HG03060 (cell line): ENCODE data around the gene PLBD2.

Experiments used
- ATAC-seq: cut with Tn5 transposase; IDR thresholded peaks from one replicate; pipeline ENCODE4 v1.9.1; 2021; ENCODE audit warnings: low read depth, moderate number of reproducible peaks; ENCODE audit not compliant: unreplicated experiment

PLBD2 gene

DNA sequence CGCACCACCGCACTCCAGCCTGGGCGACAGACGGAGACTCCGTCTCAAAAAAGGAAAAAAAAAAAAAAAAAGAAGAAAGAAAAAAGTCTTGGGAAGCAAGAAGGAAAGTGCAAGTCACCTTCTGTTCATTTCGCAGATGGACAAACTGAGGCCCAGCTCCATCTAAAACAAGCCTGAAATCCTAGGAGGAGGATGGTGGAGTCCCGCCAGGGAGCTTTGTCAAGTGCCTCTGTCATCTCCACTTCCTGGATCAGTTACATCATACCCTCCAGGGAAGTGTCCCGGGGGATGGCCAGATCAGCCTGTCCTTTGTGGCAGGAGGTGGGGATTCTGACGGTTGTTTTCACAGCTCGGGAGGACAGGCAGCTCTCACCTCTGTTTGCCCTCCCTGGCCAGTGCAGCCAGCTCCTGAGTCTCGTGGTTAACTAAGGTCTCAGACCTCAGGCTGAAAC lies 55.1 kb downstream of the PLBD2 start:
- ATAC-seq: no peak

DNA sequence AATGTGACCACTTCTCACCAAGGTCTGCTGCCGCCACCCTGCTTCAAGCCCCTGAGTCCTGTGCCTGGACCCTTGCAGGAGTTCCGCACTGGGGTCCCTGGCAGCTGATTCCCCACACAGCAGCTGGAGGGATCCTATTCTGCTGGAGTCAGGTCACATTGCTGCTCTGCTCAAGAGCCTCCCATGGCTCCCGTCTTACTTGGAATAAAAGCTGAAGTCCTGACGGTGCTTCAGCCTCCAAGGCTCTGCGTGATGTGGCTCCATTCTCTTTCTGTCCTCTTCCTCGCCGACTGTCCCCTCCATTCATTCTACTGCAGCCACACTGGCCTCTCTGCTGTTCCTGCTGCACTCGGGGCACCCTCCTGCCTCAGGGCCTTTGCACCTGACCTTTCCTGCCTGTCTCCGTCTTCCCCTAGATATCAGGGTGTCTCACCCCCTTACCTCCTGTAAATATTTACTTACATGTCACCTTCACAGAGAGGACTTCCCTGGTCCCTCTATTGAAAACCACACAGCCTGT lies 56.2 kb downstream of the PLBD2 start:
- ATAC-seq: no peak

DNA sequence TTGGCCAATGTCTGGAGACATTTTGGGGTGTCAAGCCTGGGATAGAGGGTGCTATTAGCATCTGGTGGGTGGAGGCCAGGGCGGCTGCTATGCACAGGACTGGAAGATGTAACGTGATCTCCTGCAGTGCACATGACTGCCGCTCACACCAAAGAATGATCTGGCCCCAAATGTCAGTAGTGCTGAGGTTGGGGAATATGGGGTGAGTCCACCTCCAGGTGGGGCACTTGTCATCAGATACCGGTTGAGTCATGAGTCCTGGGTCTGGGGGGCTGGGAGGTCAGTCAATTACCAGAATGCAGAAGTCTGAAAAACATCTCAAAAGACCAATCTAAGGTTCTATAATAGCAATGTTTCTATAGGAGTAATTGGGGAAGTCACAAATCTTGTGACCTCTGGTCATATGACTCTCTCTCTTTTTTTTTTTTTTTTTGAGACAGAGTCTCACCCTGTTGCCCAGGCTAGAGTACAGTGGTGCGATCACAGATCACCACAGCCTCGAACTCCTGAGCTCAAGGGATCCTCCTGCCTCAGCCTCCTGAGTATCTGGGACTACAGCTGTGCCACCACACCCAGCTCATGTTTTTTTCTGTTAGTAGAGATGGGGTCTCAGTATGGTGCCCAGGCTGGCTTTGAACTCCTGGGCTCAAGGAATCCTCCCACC lies 57.8 kb downstream of the PLBD2 start:
- ATAC-seq: no peak

DNA sequence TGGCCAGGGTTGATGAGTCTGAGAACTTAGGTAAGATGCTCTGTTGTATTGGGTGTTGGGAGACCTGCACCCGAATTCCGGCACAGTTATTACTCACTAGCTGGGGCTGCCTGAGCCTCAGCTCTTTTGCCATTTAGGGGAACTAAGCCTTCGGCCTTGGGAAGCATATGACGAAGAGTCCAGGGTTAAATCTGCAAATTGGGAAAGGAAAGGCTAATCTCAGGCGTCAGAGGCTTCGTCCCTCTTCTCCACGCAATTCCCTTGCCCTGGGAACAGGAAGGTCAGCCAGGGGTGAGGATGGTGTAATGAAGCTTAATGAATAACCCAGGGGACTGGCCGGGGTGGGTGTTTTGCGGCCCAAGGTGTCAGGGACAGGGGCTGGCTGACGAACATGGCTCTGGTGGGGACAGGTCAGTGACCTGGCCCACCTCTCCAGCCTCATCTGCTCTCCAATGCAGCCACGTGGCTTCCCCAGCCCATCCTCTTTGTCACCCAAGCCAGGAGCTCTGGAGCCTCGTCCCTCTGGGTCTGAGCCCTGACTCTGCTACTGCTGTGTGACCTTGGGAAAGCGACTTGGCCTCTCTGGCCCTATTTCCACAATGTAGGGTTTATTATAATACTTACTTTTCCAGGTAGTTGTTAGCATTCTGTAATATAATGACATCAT lies 60.0 kb downstream of the PLBD2 start:
- ATAC-seq: no peak

DNA sequence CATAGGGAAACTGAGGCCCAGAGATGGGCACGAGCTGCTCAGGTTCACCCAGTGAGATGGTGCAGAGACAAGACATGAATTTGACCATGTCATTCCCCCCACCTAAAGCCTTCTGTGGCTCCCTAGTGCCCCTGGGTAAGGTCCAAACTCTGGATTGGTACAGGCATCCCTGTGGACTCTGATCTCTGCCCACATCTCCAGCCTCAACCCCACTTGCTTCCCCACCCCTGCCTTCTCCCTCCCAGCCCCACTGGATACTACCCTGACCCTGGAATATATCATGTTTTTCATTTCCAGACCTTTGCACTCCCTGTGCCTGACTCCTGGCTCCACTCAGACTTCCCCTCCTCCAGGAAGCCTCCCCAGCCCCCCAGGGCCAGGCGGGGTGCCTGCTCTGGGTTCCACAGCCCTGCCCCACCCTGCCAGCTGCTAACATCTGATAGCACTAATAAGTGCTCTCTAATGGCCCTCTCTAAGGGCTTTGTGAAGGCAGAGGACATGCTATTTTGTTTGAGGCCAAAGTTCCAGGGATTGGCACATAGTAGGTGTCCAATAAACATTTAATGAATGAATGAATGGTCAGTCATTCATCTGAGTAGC lies 62.7 kb downstream of the PLBD2 start:
- ATAC-seq: no peak

DNA sequence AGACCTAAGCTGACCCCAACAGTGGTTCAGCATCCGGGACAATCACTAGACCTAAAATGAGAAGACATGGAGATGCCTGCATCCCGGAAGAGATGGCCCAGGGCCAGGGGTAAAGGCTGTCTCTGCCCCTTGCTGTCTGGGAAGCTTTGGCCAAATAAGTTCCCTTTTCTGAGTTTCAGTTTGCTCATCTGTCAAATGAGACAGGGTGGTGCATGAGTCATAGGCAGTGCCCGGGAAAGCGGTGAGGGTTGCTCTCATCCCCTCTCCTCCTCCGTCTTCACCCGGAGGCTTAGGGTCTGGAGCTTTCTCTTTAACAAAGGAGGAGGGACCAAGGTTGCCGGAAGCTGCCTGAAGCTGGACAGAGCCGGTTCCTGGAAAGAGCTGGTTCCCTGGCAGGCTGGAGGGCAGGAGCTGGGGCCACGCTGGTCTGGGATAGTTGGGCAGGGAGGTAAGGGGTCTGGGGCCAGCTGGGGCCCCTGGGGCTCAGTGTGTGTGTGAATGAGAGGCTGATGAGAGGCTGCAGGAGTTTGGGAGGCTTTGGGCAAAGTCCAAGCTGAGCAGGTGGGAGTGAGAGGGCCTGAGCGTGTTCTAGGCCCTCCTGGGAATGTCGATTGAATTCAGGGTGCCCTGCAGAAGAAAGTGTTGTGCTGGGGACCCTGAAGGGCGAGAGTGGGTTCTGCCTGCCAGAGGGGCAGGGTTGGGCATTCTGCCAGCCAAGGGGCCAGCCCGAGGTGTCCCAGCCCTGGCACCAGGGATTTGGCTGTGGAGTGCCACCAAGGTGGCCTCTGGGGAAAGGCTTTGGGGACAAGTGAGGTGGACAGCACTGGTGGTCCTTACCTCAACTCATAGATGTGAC lies 63.9 kb downstream of the PLBD2 start, which contains the start of gene SDSL:
Gene SDSL (plus strand): TSS at position 351 of the 856 bp plus-strand sequence. CDS start 5,603 bp downstream, outside the sequence.
- peak; percentile 84 for ATAC-seq

DNA sequence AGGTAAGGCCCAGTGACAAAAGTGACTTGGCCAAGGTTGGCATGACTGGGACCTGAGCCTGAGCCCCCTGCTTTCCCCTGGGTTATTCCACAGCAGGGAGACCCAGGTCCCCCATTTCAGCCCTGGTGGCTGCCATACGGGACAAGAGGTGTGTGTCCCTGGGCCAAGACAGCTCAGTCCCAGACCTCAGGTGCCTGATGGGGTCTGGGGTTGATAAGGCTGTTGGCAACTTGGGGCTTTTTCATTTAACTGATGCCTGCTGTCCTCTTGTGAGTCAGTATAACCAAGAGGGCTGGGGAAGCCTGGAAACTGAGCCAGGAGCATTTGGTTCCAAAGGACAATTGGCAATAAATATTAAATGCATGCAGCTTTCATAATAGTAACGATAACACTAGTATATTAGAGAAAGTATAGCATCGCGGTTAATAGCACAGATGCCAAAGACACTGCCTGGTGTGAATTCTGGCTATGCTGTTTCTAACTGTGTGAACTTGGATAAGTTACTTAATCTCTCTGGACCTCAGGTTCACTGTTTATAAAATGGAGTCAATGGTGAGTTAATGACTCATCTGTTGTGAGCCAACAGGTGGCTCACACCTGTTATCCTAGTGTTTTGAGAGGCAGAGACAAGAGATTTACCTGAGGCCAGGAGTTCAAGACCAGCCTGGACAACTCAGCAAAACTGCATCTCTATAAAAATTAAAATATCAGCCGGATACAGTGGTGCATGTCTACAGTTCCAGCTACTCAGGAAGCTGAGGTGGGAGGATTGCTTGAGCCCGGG lies 64.7 kb downstream of the PLBD2 start:
- no peak for ATAC-seq

DNA sequence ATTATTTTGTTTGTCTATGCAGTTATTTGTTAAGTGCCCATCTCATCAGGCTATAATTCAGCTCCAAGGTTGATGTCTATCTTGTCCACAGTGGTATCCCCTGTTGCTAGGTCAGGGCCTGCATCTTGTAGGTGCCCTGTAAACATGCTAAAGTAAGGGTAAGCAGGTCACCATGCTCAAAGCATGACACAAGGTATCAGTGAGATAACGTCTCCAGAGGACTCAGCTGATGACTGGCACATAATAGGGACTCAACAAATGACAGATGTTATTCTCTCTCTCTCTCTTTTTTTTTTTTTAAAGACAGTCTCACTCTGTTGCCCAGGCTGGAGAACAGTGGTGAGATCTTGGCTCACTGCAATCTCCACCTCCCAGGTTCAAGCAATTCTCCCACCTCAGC lies 66.1 kb downstream of the PLBD2 start:
- ATAC-seq: no peak

DNA sequence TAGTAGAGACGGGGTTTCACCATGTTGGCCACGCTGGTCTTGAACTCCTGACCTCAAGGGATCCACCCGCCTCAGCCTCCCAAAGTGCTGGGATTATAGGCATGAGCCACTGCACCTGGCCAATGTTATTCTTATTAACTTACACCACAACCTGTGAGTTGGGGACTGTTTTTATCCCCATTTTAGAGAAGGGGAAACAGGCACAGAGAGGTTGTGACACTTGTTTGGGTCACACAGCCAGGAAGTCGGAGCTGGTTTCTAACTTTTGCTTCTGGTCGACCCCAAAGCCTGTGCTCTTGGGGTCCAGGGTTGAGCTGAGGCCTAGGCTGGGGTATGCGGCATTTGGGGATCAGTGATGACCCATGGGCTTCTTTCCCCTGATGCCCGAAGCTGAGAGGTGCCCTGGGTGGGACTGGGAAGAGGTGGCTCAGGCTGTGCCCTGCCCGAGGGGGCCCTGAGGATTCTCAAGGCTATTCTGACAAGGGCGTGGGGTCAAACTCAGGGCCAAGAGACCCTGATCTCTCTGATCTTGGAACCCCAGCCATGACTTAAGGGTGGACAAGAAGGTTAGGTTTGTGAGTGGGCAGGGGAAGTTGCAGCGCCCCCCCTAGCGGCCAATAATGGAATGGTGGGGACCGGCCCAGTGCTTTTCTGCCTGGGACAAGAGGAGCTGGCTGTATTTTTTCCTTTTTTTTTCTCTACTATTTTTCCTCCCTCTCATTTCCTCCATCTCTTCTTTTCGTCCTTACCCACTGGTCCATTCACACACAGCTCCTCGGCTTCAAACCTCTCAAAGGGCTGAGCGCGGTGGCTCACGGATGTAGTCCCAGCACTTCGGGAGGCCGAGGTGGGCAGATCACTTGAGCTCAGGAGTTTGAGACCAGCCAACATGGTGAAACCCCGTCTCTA lies 66.8 kb downstream of the PLBD2 start:
- ATAC-seq: no peak

DNA sequence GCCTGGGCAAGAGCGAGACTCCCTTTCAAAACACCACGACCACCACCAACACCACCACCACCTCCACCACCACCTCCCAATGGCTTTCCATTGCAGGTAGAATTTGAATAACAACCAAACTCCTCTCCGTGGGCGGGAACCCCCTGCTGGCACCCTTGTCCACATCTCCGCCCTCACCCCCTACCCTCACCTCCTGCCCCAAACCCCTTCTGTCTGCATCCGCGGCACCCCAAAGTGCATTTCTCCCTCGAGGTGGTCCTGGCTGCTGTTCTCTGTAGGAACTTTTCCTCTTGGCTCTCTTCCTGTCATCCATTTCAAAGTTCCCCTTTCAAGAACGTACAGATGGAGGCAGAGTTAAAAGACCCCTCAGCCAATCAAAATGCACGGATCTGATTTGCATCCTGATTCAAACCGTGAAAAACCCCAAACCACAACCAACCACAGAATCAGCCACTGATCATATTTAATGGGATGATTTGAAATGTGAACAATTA lies 67.6 kb downstream of the PLBD2 start:
- ATAC-seq: no peak

DNA sequence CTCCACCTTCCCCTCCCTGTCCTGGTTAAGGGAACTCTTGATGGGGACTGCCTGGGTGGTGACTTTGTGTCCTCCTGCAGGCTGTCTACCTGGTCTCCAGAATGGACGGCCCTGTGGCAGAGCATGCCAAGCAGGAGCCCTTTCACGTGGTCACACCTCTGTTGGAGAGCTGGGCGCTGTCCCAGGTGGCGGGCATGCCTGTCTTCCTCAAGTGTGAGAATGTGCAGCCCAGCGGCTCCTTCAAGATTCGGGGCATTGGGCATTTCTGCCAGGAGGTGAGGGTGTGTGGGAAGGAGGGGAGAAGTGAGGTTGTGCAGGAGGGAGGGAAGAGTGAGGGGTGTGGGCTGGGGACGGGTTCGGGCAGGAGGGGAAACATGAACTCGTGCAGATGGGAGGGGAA lies 69.5 kb downstream of the PLBD2 start:
- ATAC-seq: no peak

DNA sequence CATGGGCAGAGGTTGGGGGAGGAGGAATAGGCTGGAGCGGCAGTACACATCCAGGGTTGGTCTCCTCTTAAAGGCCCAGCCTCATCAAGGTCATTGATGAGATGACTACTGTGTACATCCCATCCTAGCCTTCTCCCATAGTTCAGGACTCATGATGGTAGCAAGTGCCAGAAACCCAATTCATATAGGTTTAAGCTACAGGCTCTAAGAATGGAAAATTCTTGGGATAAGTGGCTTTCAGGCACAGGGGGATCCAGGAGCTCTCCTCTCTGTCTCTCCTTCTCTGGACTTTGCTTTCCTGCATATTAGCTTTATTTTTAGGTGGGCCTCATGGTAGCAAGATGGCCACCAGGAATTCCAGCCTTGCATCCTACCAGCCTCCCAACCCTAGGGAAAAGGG lies 70.1 kb downstream of the PLBD2 start:
- ATAC-seq: no peak

DNA sequence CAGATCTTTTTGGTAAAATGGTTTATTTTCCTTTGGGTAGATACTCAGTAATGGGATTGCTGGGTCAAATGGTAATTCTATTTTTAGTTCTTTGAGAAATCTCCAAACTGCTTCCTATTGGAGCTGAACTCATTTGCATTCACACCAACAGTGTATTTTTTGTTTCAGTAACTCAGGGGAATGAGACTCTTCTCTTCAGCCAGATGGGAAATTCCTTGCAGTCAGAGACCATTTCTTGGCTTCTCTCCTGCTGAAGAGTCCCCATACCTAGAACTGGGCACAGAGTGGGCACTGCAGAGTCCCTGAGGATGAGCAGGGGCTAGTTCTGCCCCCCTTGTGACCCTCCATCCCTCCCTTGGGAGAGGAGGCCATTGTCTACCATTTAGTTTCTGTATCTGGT lies 74.6 kb downstream of the PLBD2 start:
- ATAC-seq: no peak

DNA sequence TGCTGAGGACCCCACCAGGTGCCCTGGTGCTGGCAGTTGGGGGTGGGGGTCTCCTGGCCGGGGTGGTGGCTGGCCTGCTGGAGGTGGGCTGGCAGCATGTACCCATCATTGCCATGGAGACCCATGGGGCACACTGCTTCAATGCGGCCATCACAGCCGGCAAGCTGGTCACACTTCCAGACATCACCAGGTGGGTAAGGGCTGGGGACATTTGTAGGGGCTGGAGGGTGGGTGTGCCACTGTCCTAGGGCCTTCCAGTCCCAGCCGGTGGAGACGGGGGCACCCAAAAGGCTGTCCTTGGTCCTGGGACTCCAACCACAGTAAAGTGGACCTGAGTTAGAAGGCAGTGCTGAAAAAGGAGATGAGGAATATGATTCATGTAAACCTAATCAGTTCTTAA lies 77.0 kb downstream of the PLBD2 start:
- no peak for ATAC-seq

DNA sequence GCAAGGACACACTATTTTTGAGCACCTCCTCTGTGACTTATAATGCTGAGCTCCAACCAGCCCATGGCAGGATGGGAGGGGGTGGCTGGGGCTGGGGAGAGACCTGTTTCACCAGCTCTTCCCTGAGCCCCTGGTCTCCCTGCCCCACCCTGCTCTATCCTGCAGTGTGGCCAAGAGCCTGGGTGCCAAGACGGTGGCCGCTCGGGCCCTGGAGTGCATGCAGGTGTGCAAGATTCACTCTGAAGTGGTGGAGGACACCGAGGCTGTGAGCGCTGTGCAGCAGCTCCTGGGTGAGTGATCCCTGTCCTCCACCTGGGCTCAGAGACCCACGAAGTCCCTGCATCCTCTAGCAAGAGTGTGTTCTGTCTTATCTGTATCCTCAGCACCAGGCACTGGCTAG lies 78.2 kb downstream of the PLBD2 start:
- no peak for ATAC-seq

DNA sequence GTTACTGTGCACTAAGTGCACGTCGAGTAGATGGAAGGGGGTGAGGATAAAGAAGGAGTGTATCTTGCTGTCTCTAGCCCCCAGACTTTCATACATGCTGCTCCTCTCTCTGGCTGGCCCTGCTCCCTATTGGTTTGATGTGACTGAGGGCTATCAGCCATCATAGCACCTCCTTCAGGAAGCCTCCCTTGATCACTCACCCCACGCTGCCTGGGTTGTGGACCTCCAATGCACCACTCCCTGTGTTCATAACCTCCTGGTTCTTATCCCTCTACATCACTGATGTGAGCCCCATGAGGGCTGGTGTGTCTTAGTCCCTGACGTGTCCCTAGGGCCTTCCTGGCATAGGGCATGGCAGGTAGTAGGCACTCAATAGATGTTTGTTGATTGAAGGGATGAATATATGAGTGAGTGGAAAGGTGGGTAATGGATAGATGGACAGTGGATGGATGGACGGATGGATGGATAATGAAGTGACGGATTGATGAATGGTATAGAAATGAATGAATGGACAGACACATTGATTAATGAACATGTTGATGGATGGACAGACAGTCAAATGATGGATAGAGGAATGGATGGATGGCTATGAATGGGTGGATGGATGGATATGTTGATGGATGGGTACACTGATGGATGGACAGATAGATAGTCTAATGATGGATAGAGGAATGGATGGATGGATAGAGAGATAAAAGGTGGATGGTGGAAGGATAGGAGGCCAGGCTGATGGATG lies 78.8 kb downstream of the PLBD2 start:
- no peak for ATAC-seq

DNA sequence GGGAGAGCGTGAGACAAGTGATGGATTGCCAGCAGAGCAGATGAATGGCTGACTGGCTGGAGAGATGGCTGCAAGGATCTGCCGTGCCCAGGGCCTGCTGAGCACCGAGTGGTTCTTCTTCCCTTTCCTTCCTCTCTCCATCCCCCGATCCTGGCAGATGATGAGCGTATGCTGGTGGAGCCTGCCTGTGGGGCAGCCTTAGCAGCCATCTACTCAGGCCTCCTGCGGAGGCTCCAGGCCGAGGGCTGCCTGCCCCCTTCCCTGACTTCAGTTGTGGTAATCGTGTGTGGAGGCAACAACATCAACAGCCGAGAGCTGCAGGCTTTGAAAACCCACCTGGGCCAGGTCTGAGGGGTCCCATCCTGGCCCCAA lies 79.3 kb downstream of the PLBD2 start:
- ATAC-seq: no peak
